ENCODE results near the gene TPST1. TPM values are rescaled to one million over a fixed set of nuclear protein-coding genes. Genes with fewer than 3 reads are reported as not detected.

Gene TPST1
- total RNA-seq, 1 experiment from 2014 or later = 14.9 TPM

- Histone ChIP-seq H3F3A (ENCODE audit: insufficient read depth, low read depth) (no peaks in the 10 kb centered on the region), H4K20me1 (ENCODE audit: insufficient read depth) (no peaks in the 10 kb centered on the region), H3K79me2 (ENCODE audit: low read depth) (no peaks in the 10 kb centered on the region), H3K4me1 (replicated peaks; ENCODE audit: insufficient read depth) (no peaks in the 10 kb centered on the region), H3K4me2 (no peak overlapping the region), H3K36me3 (ENCODE audit: low read depth) (no peaks in the 10 kb centered on the region), H3K27ac (no peak overlapping the region), H3K4me3 (no peak overlapping the region), H3K27me3 (ENCODE audit: insufficient read depth, low read depth) (no peaks in the 10 kb centered on the region), H2AFZ (no peak overlapping the region), H3K9me2 (ENCODE audit: insufficient read depth) (no peaks in the 10 kb centered on the region), H3K9me3 (ENCODE audit: insufficient read depth, low read depth) (no peaks in the 10 kb centered on the region)
- no TSS peak for BruUV-seq (replicated peaks)
- POLR2A ChIA-PET (ENCODE audit: unreplicated experiment) = no interaction called here
- intact Hi-C loops (cut with micrococcal nuclease; ENCODE audit: unreplicated experiment) = no loop called here
- DNase-seq = no peak
- TF ChIP-seq EZH2 (IDR thresholded peaks at IDR 0.05; ENCODE audit: low read depth) = no peak
- no peak for TF ChIP-seq CTCF (conservative IDR thresholded peaks at IDR 0.05)
- CTCF ChIA-PET = no interaction called here
Measured at GRCh38 chr7:66186991-66187390, 18.1 kb upstream of the TPST1 start.

DNA sequence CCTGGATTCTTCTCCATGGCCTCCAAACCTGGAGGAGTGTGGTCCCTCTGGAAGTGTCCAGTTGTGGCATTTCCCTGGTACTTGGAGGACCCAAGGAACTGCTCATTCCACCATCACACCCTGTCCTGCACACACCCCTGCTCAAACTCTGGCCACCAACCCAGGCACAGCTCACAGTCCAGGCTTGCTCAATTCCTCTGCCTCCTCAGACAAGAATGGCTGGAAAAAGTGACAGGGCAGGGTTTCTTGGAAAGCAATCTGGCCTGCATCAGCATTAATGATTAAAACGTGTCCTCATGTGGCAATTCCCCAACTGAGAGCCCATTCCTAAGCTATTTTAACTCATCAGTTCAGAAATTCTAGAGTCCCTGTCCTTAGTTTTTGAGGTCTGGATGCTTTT is 17.2 kb upstream of the TPST1 start:
- Histone ChIP-seq H3K9me2 (ENCODE audit: insufficient read depth) (no peaks in the 10 kb centered on the region), H3K4me3 (no peak overlapping the region), H4K20me1 (ENCODE audit: insufficient read depth) (no peaks in the 10 kb centered on the region), H3K4me2 (no peak overlapping the region), H3K4me1 (replicated peaks; ENCODE audit: insufficient read depth) (no peaks in the 10 kb centered on the region), H3K36me3 (ENCODE audit: low read depth) (no peaks in the 10 kb centered on the region), H2AFZ (no peak overlapping the region), H3F3A (ENCODE audit: insufficient read depth, low read depth) (no peaks in the 10 kb centered on the region), H3K9me3 (ENCODE audit: insufficient read depth, low read depth) (no peaks in the 10 kb centered on the region), H3K27ac (no peak overlapping the region), H3K27me3 (ENCODE audit: insufficient read depth, low read depth) (no peaks in the 10 kb centered on the region), H3K79me2 (ENCODE audit: low read depth) (no peaks in the 10 kb centered on the region)
- CTCF ChIA-PET = no interaction called here
- TF ChIP-seq EZH2 (IDR thresholded peaks at IDR 0.05; ENCODE audit: low read depth) (no peak), CTCF (conservative IDR thresholded peaks at IDR 0.05) (no peak)
- intact Hi-C loops (cut with micrococcal nuclease; ENCODE audit: unreplicated experiment) = no loop called here
- BruUV-seq (replicated peaks) = no TSS peak
- no peak for DNase-seq
- POLR2A ChIA-PET (ENCODE audit: unreplicated experiment) = no interaction called here

DNA sequence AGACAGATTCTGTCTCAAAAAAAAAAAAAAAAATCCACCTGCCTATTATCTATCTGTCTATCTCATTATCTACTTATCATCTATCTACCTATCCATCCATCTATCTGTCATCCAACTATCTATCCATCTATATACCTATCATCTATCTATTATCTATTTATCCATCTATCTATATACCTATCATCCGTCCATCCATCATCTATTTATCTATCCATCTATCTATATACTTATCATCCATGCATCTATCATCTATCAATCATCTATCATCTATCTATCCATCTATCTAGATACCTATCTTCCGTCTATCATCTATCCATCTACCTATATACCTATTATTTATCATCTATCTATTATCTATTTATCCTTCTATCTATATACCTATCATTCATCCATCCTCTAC is 16.5 kb upstream of the TPST1 start:
- Histone ChIP-seq H3K27me3 (ENCODE audit: insufficient read depth, low read depth) (no peaks in the 10 kb centered on the region), H3F3A (ENCODE audit: insufficient read depth, low read depth) (no peaks in the 10 kb centered on the region), H3K4me2 (no peak overlapping the region), H3K4me1 (replicated peaks; ENCODE audit: insufficient read depth) (no peaks in the 10 kb centered on the region), H3K27ac (no peak overlapping the region), H3K9me3 (ENCODE audit: insufficient read depth, low read depth) (no peaks in the 10 kb centered on the region), H3K4me3 (no peak overlapping the region), H3K9me2 (ENCODE audit: insufficient read depth) (no peaks in the 10 kb centered on the region), H2AFZ (no peak overlapping the region), H3K36me3 (ENCODE audit: low read depth) (no peaks in the 10 kb centered on the region), H4K20me1 (ENCODE audit: insufficient read depth) (no peaks in the 10 kb centered on the region), H3K79me2 (ENCODE audit: low read depth) (no peaks in the 10 kb centered on the region)
- intact Hi-C loops (cut with micrococcal nuclease; ENCODE audit: unreplicated experiment) = no loop called here
- no TSS peak for BruUV-seq (replicated peaks)
- no peak for DNase-seq
- ChIA-PET CTCF (no interaction called here), POLR2A (ENCODE audit: unreplicated experiment) (no interaction called here)
- TF ChIP-seq CTCF (conservative IDR thresholded peaks at IDR 0.05) = no peak
- no peak for TF ChIP-seq EZH2 (IDR thresholded peaks at IDR 0.05; ENCODE audit: low read depth)

Measured in PC-9 (cell line).